Activated naive CD4-positive, alpha-beta T cell treated with anti-CD3 and anti-CD28 coated beads for 36 hours (primary cell): ENCODE measurements around the gene GABBR1. TPM values are rescaled to one million over a fixed set of nuclear protein-coding genes. Genes with fewer than 3 reads are reported as not detected.

Experiments used
- CTCF ChIA-PET: fragments of 350-600 bp; sonication (Branson Sonifier 250); formaldehyde crosslinking; loops from one replicate; lab custom pipeline; 2021; ENCODE audit warnings: antibody characterized with exemption; lab: Charles Lee
- DNase-seq: peaks from one replicate; pipeline ENCODE4 v3.0.0-alpha.2; 2020
- H3K27ac Mint-ChIP-seq: one replicate; pipeline ENCODE4 v1.8.0; 2021; ENCODE audit warnings: mild to moderate bottlenecking, mixed read lengths
- H3K27me3 Mint-ChIP-seq: one replicate; pipeline ENCODE4 v1.8.0; 2021; ENCODE audit warnings: low read depth, mixed read lengths
- H3K36me3 Mint-ChIP-seq: one replicate; pipeline ENCODE4 v1.8.0; 2021; ENCODE audit warnings: low read depth, mixed read lengths
- H3K4me1 Mint-ChIP-seq: one replicate; pipeline ENCODE4 v1.8.0; 2021; ENCODE audit warnings: low read depth, mixed read lengths
- H3K4me3 Mint-ChIP-seq: one replicate; pipeline ENCODE4 v1.8.0; 2021; ENCODE audit warnings: mild to moderate bottlenecking, moderate library complexity, mixed read lengths
- H3K9me3 Mint-ChIP-seq: one replicate; pipeline ENCODE4 v1.8.0; 2021; ENCODE audit warnings: mixed read lengths
- intact Hi-C: fragments of 100-400 bp; cut with micrococcal nuclease; formaldehyde crosslinking; loops from one replicate; pipeline ENCODE4 v1.15.1; 2023
- total RNA-seq, 2 experiments: library from RNA; stranded (reverse); gene quantifications; one replicate each; pipeline ENCODE4 v1.2.3, GENCODE V29; 2021

GABBR1 gene
- total RNA-seq, 2 experiments from 2014 or later, result 8.0 to 11.2 TPM

DNA sequence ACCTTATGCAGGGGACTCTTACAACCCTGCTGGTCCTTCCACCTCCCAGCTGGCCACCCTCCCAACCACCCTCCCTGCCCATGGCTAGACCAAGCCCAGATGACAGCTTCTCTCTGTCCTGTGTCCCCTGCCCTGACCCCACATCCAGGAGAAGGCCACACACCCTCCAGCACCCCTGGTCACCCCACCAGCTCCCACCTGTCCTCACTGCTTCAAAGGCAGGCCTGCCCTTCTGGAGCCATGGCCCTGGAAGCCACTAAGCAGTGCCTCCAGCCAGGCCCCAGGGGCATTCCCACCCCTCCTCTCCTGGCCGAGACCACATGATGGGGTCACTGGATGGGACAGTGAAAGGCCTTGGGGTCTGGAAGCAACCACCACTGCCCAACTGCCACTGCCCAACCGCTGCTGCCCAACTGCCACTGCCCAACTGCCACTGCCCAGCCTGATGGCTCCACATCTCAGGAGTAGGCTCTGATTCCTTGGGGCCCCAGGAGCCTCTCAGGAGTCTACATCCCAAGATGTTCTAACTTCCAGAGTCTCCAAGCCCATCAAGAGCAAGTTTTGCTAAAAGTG lies 103.9 kb downstream of the GABBR1 start:
- Mint-ChIP-seq H3K27me3 (peaks cover 18% of the 10 kb centered on the region), H3K4me1 (no peaks in the 10 kb centered on the region), H3K4me3 (no peak overlapping the region), H3K9me3 (no peaks in the 10 kb centered on the region), H3K36me3 (no peaks in the 10 kb centered on the region), H3K27ac (no peak overlapping the region)
- no peak for DNase-seq
- intact Hi-C loops, result no loop called here
- CTCF ChIA-PET, result no interaction called here

DNA sequence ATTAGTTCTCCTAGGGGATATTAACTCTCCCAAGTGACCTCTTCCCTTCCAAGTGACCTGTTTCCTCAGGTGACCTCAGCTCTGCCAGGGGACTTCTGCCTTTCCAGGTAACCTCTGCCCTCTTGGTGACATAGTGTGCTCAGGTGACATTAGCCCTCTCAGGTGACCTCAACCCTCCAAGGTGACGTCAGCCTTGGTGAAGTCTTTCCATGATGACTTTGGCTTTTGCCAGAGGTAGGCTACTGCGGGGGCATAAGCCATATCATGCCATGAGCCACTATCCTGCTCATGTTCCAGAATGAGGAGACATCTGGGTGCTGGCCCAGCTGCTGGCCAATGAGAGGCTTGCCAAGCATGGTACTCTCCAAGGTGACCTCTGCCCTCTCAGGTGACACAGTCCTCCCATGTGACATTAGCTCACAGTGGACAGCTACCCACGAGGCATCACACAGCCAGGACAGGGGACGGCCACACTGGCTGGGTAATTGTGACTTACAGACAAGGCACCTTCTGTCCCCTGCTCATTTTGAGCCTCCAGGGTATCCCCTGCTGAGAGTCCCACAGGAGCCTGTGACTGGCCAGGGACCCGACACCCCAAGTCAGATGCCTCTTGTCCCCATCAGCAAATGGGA lies 104.6 kb downstream of the GABBR1 start:
- Mint-ChIP-seq H3K27me3 (peaks cover 21% of the 10 kb centered on the region), H3K4me3 (no peak overlapping the region), H3K9me3 (peaks cover 1% of the 10 kb centered on the region), H3K36me3 (no peaks in the 10 kb centered on the region), H3K27ac (no peak overlapping the region), H3K4me1 (no peaks in the 10 kb centered on the region)
- DNase-seq, result no peak
- CTCF ChIA-PET, result no interaction called here
- intact Hi-C loops, result no loop called here

DNA sequence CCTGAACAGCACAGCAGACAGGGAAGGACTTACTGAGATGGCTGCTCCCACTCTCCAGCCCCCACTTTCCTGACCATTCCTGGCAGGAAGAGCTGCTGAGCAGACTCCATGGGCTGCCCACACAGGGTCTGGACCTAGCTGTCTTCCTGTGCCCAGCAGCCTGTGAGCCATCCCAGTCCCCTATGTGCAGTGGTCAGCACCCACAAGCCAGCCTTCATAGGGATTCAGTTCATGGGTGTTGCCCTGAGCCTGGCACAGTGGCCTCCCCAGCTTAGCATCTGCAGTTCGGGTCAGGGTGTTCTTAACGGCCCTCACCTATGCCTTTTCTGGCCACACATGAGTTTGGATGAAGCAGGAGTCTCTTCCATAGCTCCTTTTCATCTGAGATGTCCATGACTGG lies 105.4 kb downstream of the GABBR1 start:
- peaks cover 5% of the 10 kb centered on the region for H3K9me3 Mint-ChIP-seq
- CTCF ChIA-PET, result no interaction called here
- H3K4me3 Mint-ChIP-seq, result no peak overlapping the region
- H3K27me3 Mint-ChIP-seq, result peaks cover 24% of the 10 kb centered on the region
- H3K27ac Mint-ChIP-seq, result no peak overlapping the region
- intact Hi-C loops, result no loop called here
- no peaks in the 10 kb centered on the region for H3K4me1 Mint-ChIP-seq
- no peaks in the 10 kb centered on the region for H3K36me3 Mint-ChIP-seq
- no peak for DNase-seq

DNA sequence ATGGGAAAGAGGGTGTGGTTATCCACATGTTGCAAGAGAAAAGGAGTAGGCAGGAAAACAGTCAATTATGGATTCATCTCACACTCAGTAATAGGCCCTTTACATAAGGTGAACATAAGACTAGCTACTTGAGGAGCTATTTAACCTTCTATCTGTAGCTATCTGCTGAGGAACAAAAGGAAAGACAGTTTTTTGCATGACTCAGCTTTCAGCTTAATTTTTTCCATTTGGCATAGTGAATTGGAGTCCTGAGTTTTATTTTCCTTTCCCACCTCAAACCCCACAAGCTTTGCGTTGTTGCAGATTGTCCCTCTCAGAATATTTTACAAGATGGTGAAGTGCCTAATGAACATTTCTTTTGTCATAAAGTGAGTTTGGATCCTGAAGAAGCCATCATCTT lies 105.9 kb downstream of the GABBR1 start:
- Mint-ChIP-seq H3K9me3 (peaks cover 5% of the 10 kb centered on the region), H3K36me3 (no peaks in the 10 kb centered on the region), H3K27ac (no peak overlapping the region), H3K27me3 (peaks cover 26% of the 10 kb centered on the region), H3K4me3 (no peak overlapping the region), H3K4me1 (no peaks in the 10 kb centered on the region)
- CTCF ChIA-PET, result no interaction called here
- intact Hi-C loops, result no loop called here
- DNase-seq, result no peak

DNA sequence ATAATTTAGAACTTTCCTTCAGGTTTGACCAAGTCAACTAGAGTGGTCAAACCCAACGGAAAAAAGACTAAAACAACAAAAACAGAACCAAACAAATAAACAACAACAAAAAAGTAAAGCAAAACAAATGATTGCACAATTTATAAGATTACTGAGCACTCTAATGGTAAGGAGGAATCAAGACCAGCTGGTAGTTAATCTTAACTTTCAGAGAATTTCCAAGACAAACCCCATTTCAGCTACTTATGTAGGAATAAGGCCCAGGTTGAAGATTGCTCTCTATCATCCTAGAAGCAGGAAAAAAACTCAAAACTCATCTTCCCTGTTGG lies 107.7 kb downstream of the GABBR1 start:
- no peak overlapping the region for H3K27ac Mint-ChIP-seq
- CTCF ChIA-PET, result no interaction called here
- H3K27me3 Mint-ChIP-seq, result peaks cover 29% of the 10 kb centered on the region
- no peak overlapping the region for H3K4me3 Mint-ChIP-seq
- H3K9me3 Mint-ChIP-seq, result peaks cover 5% of the 10 kb centered on the region
- H3K4me1 Mint-ChIP-seq, result no peaks in the 10 kb centered on the region
- no peak for DNase-seq
- intact Hi-C loops, result no loop called here
- no peaks in the 10 kb centered on the region for H3K36me3 Mint-ChIP-seq

DNA sequence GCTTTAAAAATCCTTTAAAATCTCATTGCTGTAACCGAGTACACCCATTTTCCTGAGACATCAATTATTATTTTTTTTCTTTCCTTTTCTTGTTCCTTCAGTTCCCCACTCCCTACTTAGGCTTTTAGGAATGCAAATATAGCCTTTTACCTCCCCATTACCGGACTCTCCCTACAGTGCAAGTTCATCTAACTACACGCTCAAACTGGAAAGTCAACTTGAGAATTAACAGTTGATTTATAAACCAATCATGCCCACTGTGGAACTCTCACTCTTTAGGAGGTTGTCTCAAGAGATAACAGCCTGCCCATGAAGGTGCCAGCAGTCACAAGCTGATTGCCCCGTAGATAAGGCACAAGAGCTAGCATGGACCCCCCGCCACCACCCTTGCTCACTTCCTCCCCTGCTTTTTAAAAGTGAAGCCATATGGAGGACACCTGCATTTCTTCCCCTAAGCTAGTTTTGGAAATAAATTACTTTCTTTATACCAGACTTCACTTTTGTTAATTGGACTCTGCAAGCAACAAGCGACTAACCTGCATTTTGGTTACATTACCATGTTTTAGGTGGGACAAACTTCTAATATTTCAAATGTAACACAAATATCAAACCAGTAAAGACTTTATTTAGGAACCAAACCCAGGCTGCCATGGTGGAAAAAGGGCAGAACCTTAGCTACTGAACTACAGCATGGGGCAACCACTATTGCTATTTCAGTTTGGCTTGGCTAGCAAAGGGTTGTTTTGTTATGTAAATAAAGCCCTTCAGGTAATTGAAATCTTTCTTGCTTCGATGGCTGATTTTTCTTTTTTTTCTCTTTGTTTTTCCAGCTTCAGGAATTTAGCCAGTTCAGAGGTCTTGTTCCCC lies 108.3 kb downstream of the GABBR1 start:
- intact Hi-C loops, result no loop called here
- Mint-ChIP-seq H3K9me3 (peaks cover 5% of the 10 kb centered on the region), H3K4me1 (no peaks in the 10 kb centered on the region), H3K27ac (no peak overlapping the region), H3K36me3 (no peaks in the 10 kb centered on the region), H3K4me3 (no peak overlapping the region), H3K27me3 (peaks cover 29% of the 10 kb centered on the region)
- no peak for DNase-seq
- CTCF ChIA-PET, result interaction anchor here (0.7 kb wide), 2 partner anchors 47 to 59 kb away, joined by 3 read pairs; no protein-coding TSS in a partner anchor

DNA sequence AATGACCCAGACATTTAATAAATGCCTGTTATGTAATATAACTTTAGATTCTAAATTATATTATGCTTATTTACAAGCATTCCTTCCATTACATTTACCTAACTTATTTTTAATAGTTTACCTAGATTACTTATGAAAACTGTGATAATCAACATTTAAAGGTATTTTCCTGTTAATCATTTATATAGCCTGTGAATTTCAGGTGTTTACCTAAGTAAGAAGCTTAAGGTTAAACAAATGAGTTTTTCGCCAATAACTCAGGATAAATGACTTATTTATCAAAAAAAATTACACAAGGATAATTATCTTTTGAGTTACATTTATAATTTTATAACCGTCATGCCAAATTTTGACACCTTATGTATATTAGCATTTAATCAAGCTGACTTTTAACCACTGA lies 108.9 kb downstream of the GABBR1 start:
- no peak for DNase-seq
- CTCF ChIA-PET, result interaction anchor here (0.7 kb wide), 1 partner anchor 60 kb away, joined by 3 read pairs; no protein-coding TSS in a partner anchor
- Mint-ChIP-seq H3K27me3 (peaks cover 29% of the 10 kb centered on the region), H3K36me3 (no peaks in the 10 kb centered on the region), H3K4me3 (no peak overlapping the region), H3K27ac (no peak overlapping the region), H3K4me1 (no peaks in the 10 kb centered on the region), H3K9me3 (peaks cover 5% of the 10 kb centered on the region)
- intact Hi-C loops, result no loop called here

DNA sequence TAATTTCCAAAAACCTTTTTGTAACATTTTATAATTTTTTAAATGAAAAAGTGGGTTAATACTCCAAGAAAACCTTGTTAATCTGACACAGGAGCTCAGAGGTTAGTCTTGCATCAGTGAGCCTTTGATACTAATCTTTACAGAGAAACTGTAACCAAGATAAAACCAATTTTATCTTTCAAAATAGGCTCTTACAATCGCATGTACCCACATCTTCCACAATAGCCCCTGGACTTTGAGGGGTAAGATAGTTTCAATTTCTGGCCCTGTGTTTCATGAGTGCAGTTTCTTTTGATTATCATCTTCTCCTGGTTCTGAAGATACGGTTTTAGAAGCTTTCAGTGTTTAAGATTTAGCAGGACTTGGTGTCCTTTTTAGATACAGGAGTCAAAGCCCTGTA lies 110.8 kb downstream of the GABBR1 start:
- H3K4me1 Mint-ChIP-seq, result no peaks in the 10 kb centered on the region
- CTCF ChIA-PET, result no interaction called here
- no peak overlapping the region for H3K27ac Mint-ChIP-seq
- intact Hi-C loops, result no loop called here
- no peak for DNase-seq
- H3K27me3 Mint-ChIP-seq, result peaks cover 29% of the 10 kb centered on the region
- peaks cover 5% of the 10 kb centered on the region for H3K9me3 Mint-ChIP-seq
- H3K36me3 Mint-ChIP-seq, result no peaks in the 10 kb centered on the region
- H3K4me3 Mint-ChIP-seq, result no peak overlapping the region

DNA sequence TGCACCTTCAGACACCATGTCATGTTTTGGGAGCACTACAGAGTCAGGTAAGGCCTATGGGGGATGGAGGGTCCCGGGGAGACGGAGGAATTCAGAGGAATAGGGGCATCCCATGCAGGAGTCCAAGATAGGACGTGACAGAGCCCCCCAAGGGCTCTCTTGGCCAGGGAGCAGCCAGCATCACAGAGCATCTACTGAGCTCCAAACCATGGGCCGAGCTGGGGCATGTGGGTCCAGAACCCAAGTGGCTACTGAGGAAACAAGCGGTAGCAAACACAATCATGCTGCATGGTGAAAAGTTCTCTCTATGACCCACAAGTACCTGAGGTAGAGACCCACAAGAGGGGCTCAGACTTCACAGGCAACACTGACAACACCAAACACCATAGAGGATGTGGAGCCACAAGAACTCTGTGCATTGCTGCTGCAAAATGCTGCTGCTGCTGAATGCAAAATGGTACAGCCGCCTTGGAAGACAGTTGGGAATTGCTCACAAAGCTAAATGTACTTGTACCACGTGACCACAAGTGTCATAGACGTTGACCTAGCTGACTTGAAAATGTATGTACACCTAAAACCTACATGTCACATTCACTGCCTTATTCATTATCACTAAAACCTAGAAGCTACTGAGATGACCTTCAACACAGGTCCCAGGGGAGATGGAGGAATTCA lies 111.8 kb downstream of the GABBR1 start:
- peaks cover 5% of the 10 kb centered on the region for H3K9me3 Mint-ChIP-seq
- peaks cover 25% of the 10 kb centered on the region for H3K27me3 Mint-ChIP-seq
- peaks cover 3% of the 10 kb centered on the region for H3K4me1 Mint-ChIP-seq
- no peak overlapping the region for H3K27ac Mint-ChIP-seq
- CTCF ChIA-PET, result no interaction called here
- no peak overlapping the region for H3K4me3 Mint-ChIP-seq
- H3K36me3 Mint-ChIP-seq, result no peaks in the 10 kb centered on the region
- no peak for DNase-seq
- intact Hi-C loops, result no loop called here

DNA sequence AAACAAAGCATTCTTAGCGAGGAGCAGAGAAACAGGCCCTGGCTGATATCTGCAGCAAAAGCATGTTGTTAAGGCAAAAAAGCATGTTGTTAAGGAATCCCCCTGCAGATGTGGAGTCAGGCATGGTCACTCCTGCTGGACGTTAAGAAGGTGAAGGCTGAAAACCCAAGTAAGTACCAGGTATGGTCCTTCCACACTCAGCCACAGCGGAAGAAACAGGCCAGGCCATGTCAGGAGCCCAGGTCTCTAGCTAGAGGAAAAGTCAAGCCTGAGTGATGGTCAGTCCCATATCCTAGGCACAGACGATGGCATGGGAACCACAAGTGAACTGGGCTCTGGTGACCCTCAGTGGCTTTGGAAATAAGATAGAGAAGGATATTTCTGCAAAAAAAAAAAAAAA lies 112.8 kb downstream of the GABBR1 start:
- no peaks in the 10 kb centered on the region for H3K36me3 Mint-ChIP-seq
- CTCF ChIA-PET, result no interaction called here
- peaks cover 5% of the 10 kb centered on the region for H3K9me3 Mint-ChIP-seq
- no peak overlapping the region for H3K27ac Mint-ChIP-seq
- peaks cover 7% of the 10 kb centered on the region for H3K4me1 Mint-ChIP-seq
- intact Hi-C loops, result no loop called here
- H3K27me3 Mint-ChIP-seq, result peaks cover 17% of the 10 kb centered on the region
- DNase-seq, result no peak
- H3K4me3 Mint-ChIP-seq, result no peak overlapping the region

DNA sequence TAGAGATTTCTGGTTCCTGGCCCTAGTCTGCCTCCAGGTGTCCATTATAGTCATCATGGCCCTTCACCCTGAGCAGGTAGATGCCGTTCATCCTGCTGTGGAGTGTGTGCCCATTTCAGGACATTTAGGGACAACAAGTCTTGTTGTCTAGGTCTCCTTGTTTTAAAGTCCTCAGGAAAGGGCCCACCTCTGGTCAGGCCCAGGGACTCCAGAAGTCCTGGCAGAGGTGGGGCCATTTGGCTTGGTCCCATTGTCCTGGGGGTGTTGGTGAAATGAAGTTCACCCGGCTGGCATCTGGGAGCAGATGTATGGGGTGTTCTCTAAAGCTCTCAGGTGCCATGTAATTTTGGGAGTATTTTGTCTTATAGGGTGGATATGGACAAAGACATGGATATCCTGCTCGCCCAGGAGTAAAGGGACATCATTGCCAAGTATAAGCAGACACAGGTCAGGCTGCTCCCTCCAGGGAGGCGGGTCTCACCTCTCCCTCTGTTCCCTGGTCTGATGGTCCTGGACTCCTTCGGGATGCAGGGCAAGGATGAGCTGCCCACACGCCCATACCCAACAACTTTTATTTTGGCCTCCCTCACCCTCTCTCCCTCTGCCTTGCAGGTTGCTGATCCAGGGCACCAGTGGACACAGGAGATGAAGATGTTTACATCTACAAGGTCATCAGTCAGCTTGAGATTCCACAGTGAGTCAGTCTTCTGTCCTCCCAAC lies 113.5 kb downstream of the GABBR1 start:
- CTCF ChIA-PET, result interaction anchor here (0.6 kb wide), 1 partner anchor 1673 kb away, joined by 3 read pairs; no protein-coding TSS in a partner anchor
- Mint-ChIP-seq H3K9me3 (peaks cover 5% of the 10 kb centered on the region), H3K27ac (no peak overlapping the region), H3K36me3 (no peaks in the 10 kb centered on the region), H3K4me1 (peaks cover 7% of the 10 kb centered on the region), H3K4me3 (no peak overlapping the region), H3K27me3 (peaks cover 13% of the 10 kb centered on the region)
- intact Hi-C loops, result no loop called here
- no peak for DNase-seq
